ENCODE data around the gene ZNF343.
"Not testable (repeated sequence)": the region's sequence is repeated elsewhere in the genome, so short reads cannot be mapped to it uniquely, and the experiment has no call there.

DNA sequence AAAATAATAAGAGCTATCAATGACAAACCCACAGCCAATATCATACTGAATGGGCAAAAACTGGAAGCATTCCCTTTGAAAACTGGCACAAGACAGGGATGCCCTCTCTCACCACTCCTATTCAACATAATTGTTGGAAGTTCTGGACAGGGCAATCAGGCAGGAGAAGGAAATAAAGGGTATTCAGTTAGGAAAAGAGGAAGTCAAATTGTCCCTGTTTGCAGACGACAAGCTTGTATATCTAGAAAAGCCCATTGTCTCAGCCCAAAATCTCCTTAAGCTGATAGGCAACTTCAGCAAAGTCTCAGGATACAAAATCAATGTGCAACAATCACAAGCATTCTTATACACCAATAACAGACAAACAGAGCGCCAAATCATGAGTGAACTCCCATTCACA is 3.9 kb downstream of the ZNF343 start:
- TF ChIP-seq, protein P1, sequence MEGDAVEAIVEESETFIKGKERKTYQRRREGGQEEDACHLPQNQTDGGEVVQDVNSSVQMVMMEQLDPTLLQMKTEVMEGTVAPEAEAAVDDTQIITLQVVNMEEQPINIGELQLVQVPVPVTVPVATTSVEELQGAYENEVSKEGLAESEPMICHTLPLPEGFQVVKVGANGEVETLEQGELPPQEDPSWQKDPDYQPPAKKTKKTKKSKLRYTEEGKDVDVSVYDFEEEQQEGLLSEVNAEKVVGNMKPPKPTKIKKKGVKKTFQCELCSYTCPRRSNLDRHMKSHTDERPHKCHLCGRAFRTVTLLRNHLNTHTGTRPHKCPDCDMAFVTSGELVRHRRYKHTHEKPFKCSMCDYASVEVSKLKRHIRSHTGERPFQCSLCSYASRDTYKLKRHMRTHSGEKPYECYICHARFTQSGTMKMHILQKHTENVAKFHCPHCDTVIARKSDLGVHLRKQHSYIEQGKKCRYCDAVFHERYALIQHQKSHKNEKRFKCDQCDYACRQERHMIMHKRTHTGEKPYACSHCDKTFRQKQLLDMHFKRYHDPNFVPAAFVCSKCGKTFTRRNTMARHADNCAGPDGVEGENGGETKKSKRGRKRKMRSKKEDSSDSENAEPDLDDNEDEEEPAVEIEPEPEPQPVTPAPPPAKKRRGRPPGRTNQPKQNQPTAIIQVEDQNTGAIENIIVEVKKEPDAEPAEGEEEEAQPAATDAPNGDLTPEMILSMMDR (conservative IDR thresholded peaks at IDR 0.05; ENCODE audit: low read depth, low read length) = not testable (repeated sequence)
- not testable (repeated sequence) for TF ChIP-seq EZH2 (IDR thresholded peaks at IDR 0.05; ENCODE audit: borderline replicate concordance, low read depth, low read length, poor library complexity, severe bottlenecking)

All from A673 (cell line).